Endothelial cell of umbilical vein (primary cell): ENCODE data around the gene BDKRB2. TPM values are rescaled to one million over a fixed set of nuclear protein-coding genes. Genes with fewer than 3 reads are reported as not detected.

Source experiments
- BruUV-seq: library from RNA; stranded (reverse); fragments of 400-500 nt; replicated peaks from 2 replicates; lab custom pipeline; 2021; lab: Mats Ljungman, UMichigan
- CTCF ChIA-PET: fragments of 300-600, 350-600 bp; sonication (Branson Sonifier 250); formaldehyde crosslinking; loops from one replicate; lab custom pipeline; 2021; ENCODE audit warnings: antibody characterized with exemption, inconsistent platforms; lab: Charles Lee
- POLR2A ChIA-PET: fragments of 300-600, 350-600 bp; sonication (Branson Sonifier 250); formaldehyde crosslinking; loops from one replicate; lab custom pipeline; 2021; ENCODE audit warnings: antibody characterized with exemption, inconsistent platforms; lab: Charles Lee
- DNase-seq: peaks from one replicate; pipeline ENCODE4 v3.0.0-alpha.2; 2011; ENCODE audit warnings: low read depth, low spot score
- FAIRE-seq: peaks from 2 replicates; lab custom pipeline; 2011; peaks lifted over from hg19 to GRCh38; lab: Jason Lieb, UNC
- H2AFZ ChIP-seq: 2 replicates; pipeline ENCODE4 v1.6.0; 2012; ENCODE audit warnings: low read depth, low read length, control low read depth, inconsistent platforms
- H3K27ac ChIP-seq: 2 replicates; pipeline ENCODE4 v1.5.1; 2011; ENCODE audit warnings: low read depth, mild to moderate bottlenecking, control low read depth, low read length, moderate library complexity; ENCODE audit not compliant: insufficient read depth
- H3K27me3 ChIP-seq, 2 experiments: 2 replicates each; pipeline versions ENCODE4 v1.6.0 to v1.6.1; 2011; ENCODE audit warnings: low read length in 2 of 2, mixed read lengths in 1 of 2; ENCODE audit not compliant: control insufficient read depth in 2 of 2, insufficient read depth in 2 of 2
- H3K36me3 ChIP-seq, 2 experiments: 2 replicates in 1 of 2; 3 replicates in 1 of 2; pipeline ENCODE4 v1.5.1; 2011; ENCODE audit warnings: low read length in 2 of 2, mild to moderate bottlenecking in 1 of 2, moderate library complexity in 1 of 2; ENCODE audit not compliant: control insufficient read depth in 2 of 2, insufficient read depth in 2 of 2; ENCODE audit errors: extremely low read depth in 1 of 2
- H3K4me1 ChIP-seq: 3 replicates; pipeline ENCODE4 v1.5.1; 2011; ENCODE audit warnings: mild to moderate bottlenecking, low read length; ENCODE audit not compliant: control insufficient read depth, insufficient read depth; ENCODE audit errors: extremely low read depth
- H3K4me2 ChIP-seq: 2 replicates; pipeline ENCODE4 v1.6.1; 2011; ENCODE audit warnings: low read length, control low read depth, mixed read lengths; ENCODE audit not compliant: insufficient read depth
- H3K4me3 ChIP-seq, 3 experiments: fragments of 200-600 bp in 1 of 3; sonication (generic), shearing (Covaris generic) in 1 of 3; replicated peaks in 1 of 3; 2 replicates each; pipeline ENCODE4 v1.5.1; 2011 to 2016; ENCODE audit warnings: control low read depth in 3 of 3, low read length in 3 of 3, mild to moderate bottlenecking in 2 of 3, inconsistent platforms in 1 of 3, low read depth in 1 of 3, moderate library complexity in 1 of 3; ENCODE audit not compliant: insufficient read depth in 1 of 3
- H3K79me2 ChIP-seq: 2 replicates; pipeline ENCODE4 v1.6.0; 2012; ENCODE audit warnings: low read length, inconsistent platforms; ENCODE audit not compliant: control insufficient read depth, insufficient read depth
- H3K9ac ChIP-seq: replicated peaks from 2 replicates; pipeline ENCODE3; 2011; ENCODE audit warnings: low read length, control low read depth; ENCODE audit not compliant: insufficient read depth; ENCODE audit errors: extremely low read depth
- H3K9me1 ChIP-seq: replicated peaks from 3 replicates; pipeline ENCODE4 v1.6.0; 2011; ENCODE audit warnings: mild to moderate bottlenecking, low read length; ENCODE audit not compliant: control insufficient read depth, insufficient read depth; ENCODE audit errors: extremely low read depth
- H3K9me3 ChIP-seq: replicated peaks from 2 replicates; pipeline ENCODE4 v1.5.1; 2012; ENCODE audit warnings: low read length, inconsistent platforms; ENCODE audit not compliant: control insufficient read depth, insufficient read depth
- H4K20me1 ChIP-seq: replicated peaks from 2 replicates; pipeline ENCODE3; 2011; ENCODE audit warnings: mild to moderate bottlenecking, low read length; ENCODE audit not compliant: control insufficient read depth, insufficient read depth; ENCODE audit errors: extremely low read depth
- EZH2 ChIP-seq: IDR thresholded peaks from 2 replicates; pipeline ENCODE4 v1.6.1; 2012; ENCODE audit warnings: borderline replicate concordance, low read depth, mild to moderate bottlenecking, moderate library complexity, low read length, inconsistent platforms; ENCODE audit not compliant: severe bottlenecking
- FOS ChIP-seq: IDR thresholded peaks from 2 replicates; pipeline ENCODE4 v1.6.1; 2011; ENCODE audit warnings: mild to moderate bottlenecking, low read length, moderate library complexity, borderline replicate concordance; ENCODE audit not compliant: insufficient read depth
- JUN ChIP-seq: IDR thresholded peaks from 2 replicates; pipeline ENCODE4 v1.6.1; 2011; ENCODE audit warnings: borderline replicate concordance, low read depth; ENCODE audit not compliant: insufficient read length, insufficient read depth
- MAX ChIP-seq: IDR thresholded peaks from 2 replicates; pipeline ENCODE4 v1.6.1; 2011; ENCODE audit not compliant: insufficient read depth, insufficient read length
- POLR2A ChIP-seq: IDR thresholded peaks from 2 replicates; pipeline ENCODE4 v1.6.1; 2012; ENCODE audit warnings: low read depth, mild to moderate bottlenecking, control low read depth, low read length
- POLR2AphosphoS5 ChIP-seq: IDR thresholded peaks from 2 replicates; pipeline ENCODE4 v1.6.1; 2012; ENCODE audit warnings: low read depth, mild to moderate bottlenecking, control low read depth, low read length, moderate library complexity; ENCODE audit not compliant: insufficient read depth
- dilution Hi-C: fragments of 300-500 bp; cut with MboI; formaldehyde crosslinking; loops from one replicate; pipeline ENCODE4 v1.15.0; 2019; ENCODE audit warnings: low sequenced_read_pairs; ENCODE audit not compliant: extremely low pct_ligation_motif_present
- intact Hi-C: fragments of 100-400 bp; cut with micrococcal nuclease; formaldehyde crosslinking; loops from one replicate; pipeline ENCODE4 v1.10.0; 2022
- polyA plus RNA-seq, 4 experiments: library from polyadenylated mRNA; depleted of rRNA in 3 of 4; stranded (reverse) in 3 of 4; unstranded in 1 of 4; fragments of >200 nt; gene quantifications; 2 replicates each; pipeline versions ENCODE4 v1.2.1 to v1.2.3, GENCODE V29; 2011 to 2012; ENCODE audit warnings: missing spikeins in 1 of 4
- total RNA-seq: library from RNA; stranded (reverse); gene quantifications from 2 replicates; pipeline ENCODE4 v1.2.3, GENCODE V29; 2021

BDKRB2 gene
- total and polyA plus RNA-seq, 2 donors (not counting 3 experiments of a cell fraction or from before 2014, with no cell fraction given): 0.22 to 0.77 TPM

- dilution Hi-C loops: no loop called here
Measured at GRCh38 chr14:96261053-96261452, 56.4 kb downstream of the BDKRB2 start.

GRCh38 chr14:96261772-96262655, 57.4 kb downstream of the BDKRB2 start:
- H3K27me3 ChIP-seq: no peaks in the 10 kb centered on the region
- H3K9me3 ChIP-seq: no peaks in the 10 kb centered on the region
- H3K27ac ChIP-seq: no peak overlapping the region
- no peak overlapping the region for H3K4me2 ChIP-seq
- POLR2A ChIA-PET: no interaction called here
- no peak overlapping the region for H3K9ac ChIP-seq
- intact Hi-C loops (no loop called here), dilution Hi-C loops (no loop called here)
- no peak overlapping the region for H3K4me3 ChIP-seq
- TF ChIP-seq POLR2A (no peak), EZH2 (no peak), FOS (no peak), POLR2AphosphoS5 (no peak)
- H3K36me3 ChIP-seq: no peaks in the 10 kb centered on the region
- no TSS peak for BruUV-seq
- FAIRE-seq (no peak), DNase-seq (no peak)
- H3K9me1 ChIP-seq: no peaks in the 10 kb centered on the region
- H2AFZ ChIP-seq: no peak overlapping the region
- CTCF ChIA-PET: interaction anchor here (0.6 to 2.6 kb wide), 2 partner anchors 13 to 830 kb away, joined by 3 to 18 read pairs; no protein-coding TSS in a partner anchor
- H3K79me2 ChIP-seq: no peaks in the 10 kb centered on the region
- no peaks in the 10 kb centered on the region for H4K20me1 ChIP-seq
- no peaks in the 10 kb centered on the region for H3K4me1 ChIP-seq

More at GRCh38 chr14:96261053-96261452, 56.4 kb downstream of the BDKRB2 start:
- intact Hi-C loops: no loop called here
- CTCF ChIA-PET: interaction anchor here (2.6 kb wide), 1 partner anchor 14 kb away, joined by 18 read pairs; no protein-coding TSS in a partner anchor
- BruUV-seq: no TSS peak
- TF ChIP-seq POLR2A (no peak), MAX (no peak), JUN (no peak)
- POLR2A ChIA-PET: no interaction called here
- Histone ChIP-seq H3K79me2 (no peaks in the 10 kb centered on the region), H4K20me1 (no peaks in the 10 kb centered on the region), H3K9me3 (no peaks in the 10 kb centered on the region), H3K36me3 (no peaks in the 10 kb centered on the region), H3K4me2 (no peak overlapping the region), H3K27me3 (no peaks in the 10 kb centered on the region), H3K9me1 (no peaks in the 10 kb centered on the region), H3K9ac (no peak overlapping the region), H2AFZ (no peak overlapping the region), H3K27ac (no peak overlapping the region), H3K4me1 (no peaks in the 10 kb centered on the region), H3K4me3 (no peak overlapping the region)
- DNase-seq (no peak), FAIRE-seq (no peak)
